Glomerular endothelial cell (primary cell): ENCODE results near the gene OMD. TPM values are rescaled to one million over a fixed set of nuclear protein-coding genes. Genes with fewer than 3 reads are reported as not detected.
"Not testable (repeated sequence)": the region's sequence is repeated elsewhere in the genome, so short reads cannot be mapped to it uniquely, and the experiment has no call there.

Source experiments
- DNase-seq: peaks from one replicate; pipeline ENCODE4 v3.0.0-alpha.2; 2011; ENCODE audit warnings: low read depth, low spot score; ENCODE audit errors: extremely low read depth
- total RNA-seq: library from RNA; depleted of rRNA; stranded (reverse); fragments of >200 nt; gene quantifications from 2 replicates; pipeline ENCODE4 v1.2.3, GENCODE V29; 2015

OMD gene
- total RNA-seq, 1 donor from 2014 or later = not detected

DNA sequence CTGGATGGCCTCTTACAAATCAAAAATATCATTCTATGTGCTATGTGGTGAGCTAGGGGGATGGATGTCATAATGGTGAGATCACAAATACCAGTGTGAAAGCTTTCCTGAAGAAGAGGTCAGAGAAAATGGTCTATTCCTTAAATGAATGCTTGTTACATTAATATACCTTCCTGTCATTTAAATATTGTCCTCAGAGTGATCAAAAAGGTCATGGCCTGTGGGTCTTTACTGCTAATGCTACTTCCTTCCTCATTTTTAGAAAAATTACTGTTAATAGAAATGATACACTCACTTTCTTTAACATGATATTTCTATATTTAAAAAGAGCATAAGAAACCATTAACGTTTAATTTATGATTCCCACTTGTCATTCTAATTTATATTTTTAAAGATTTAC, 9.7 kb downstream of the OMD start:
- DNase-seq = no peak

- DNase-seq = not testable (repeated sequence)
Measured at GRCh38 chr9:92411157-92411556, 13.1 kb downstream of the OMD start.

- DNase-seq = no peak
Measured at GRCh38 chr9:92408747-92409478, 15.4 kb downstream of the OMD start.

DNA sequence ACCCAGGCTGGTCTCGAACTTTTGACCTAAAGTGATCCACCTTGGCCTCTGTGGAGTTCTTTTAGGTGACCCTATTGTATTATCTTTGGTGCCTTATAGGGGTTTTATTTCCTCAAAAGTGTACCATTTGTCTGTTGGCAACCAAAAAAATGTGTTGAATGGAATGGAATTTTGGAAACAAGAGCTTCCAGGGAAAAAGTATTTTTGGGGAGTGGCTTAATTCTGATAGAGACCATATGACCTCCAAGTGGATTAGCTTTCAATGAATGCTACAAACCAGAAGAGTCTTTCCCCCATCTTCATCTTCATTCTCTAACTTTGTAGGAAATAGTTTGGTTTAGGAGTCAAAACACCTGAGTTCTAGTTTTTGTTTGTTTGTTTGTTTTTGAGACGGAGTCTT, 16.5 kb downstream of the OMD start:
- DNase-seq = no peak

DNA sequence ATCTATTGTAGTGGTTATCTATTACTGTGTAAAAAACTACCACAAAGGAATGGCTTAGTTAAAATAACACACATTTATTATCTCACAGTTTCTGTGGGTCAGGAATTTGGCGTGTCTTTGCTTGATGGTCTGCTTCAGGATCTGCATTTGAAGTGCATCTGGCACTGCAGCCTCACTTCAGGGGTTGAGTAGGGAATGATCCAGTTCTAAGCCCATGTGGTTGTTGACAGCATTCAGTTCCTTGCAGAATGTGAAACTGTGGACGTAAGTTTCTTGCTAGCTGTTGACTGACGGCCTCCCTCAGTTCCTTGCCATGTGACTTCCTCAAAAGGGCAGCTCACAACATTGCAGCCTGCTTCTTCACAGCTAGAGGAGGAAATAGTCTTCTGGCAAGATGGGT, 17.8 kb downstream of the OMD start:
- no peak for DNase-seq

DNA sequence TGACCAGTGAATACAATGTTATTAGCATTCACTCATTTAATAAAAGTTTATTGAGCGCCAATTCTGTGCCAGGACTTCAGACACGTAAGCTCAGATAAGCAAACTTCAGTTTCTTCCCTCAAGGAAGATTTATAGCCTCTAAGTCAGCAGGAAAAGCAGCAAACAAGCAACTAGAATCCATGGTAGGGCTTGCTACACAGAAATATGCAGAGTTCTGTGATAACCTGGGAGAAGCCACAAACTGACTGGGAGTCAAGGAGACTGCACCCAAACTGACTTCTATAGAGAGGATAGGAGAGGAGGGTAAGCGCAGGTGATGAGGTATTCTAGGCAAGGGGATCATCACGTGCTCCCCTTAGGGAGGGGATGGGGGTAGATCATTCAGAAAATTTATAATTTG, 18.5 kb downstream of the OMD start:
- DNase-seq = no peak

- DNase-seq = no peak
Measured at GRCh38 chr9:92404042-92404836, 20.0 kb downstream of the OMD start, which contains the start of gene OGN. Gene OGN (minus strand): TSS chr9:92404578. CDS start chr9:92403407, 1,171 bp downstream.

DNA sequence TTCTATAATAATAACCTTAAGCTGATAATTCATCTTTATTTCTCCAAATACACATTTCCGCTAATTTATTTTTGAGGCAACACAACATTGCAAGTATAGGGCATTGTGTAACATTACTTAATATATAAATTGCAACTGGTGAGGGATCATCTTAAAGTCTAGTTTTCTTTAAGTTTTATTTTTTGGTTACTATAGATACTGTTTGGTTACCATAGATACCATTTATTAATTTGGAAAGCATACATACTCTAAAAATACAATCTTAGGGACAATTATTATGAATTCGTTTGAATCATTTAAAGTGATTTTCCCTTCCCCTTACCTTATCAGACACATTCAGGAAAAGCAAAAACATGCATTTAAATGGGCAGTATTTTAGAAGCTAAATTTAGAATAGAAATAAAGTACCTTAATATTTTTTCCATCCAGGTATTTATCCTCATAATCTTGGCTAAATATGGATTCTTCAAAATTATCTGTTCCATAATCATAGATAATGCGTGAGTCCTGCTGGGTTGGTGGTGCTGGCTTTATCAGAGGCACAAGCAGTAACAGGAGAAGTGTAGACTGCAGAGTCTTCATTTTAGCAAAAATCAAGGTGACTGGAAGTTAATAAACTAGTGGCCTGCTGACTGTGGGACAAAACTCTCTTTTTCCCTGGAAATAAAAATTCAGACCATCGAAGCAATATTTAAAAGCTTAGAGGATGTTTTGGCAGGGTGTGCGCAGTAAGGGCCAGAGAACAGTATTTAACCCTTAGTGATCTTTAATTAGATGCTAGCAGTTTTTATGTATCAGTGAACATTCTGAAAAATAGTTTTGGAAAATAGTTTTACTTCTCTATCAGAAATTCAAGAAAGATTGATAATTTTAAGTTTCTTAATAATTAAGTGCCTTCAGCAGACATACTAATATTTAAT, 21.2 kb downstream of the OMD start:
- no peak for DNase-seq

DNA sequence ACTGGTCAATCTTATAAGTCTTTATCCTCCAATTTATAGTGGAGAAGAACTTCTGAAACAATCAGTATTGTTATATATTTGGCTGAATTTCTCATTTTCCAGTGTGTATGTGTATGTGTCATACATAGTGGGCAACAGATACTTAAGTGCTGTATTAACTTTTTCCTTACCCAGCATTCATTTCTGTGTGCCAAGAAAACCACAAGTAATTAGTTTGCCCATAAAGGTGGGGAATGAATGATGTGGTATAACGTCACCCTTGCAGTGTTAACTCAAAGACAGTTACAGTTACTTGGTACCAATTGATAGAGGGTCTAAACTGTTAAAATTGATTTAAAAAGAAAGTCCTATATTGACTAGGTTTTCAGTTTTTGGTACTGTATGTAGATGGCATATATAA, 21.9 kb downstream of the OMD start:
- no peak for DNase-seq

DNA sequence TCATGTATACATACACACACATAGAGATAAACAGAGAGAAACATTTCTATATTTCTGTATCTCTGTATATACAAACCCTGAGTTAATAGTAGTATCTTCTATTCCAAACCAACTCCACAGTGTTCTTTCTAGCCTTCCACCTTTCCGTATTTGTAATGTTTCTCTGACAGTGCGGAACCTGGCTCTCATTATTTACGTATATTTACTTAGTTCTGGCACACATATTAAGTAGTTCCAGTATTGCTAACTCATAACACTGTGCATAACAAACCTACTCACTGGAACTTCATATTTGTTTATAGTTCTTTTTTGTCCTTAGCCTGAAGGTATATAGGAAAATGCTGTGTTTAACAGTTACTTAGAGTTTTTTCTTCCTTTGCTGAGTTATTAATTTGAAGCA, 26.4 kb downstream of the OMD start:
- no peak for DNase-seq

- DNase-seq = no peak
Measured at GRCh38 chr9:92395617-92396016, 28.7 kb downstream of the OMD start.

GRCh38 chr9:92393686-92394085, 30.6 kb downstream of the OMD start:
- DNase-seq = no peak

GRCh38 chr9:92392690-92393089, 31.6 kb downstream of the OMD start:
- no peak for DNase-seq

- no peak for DNase-seq
Measured at GRCh38 chr9:92385953-92386352, 38.3 kb downstream of the OMD start.

- DNase-seq = no peak
Measured at GRCh38 chr9:92385477-92385876, 38.8 kb downstream of the OMD start.

GRCh38 chr9:92385001-92385400, 39.3 kb downstream of the OMD start:
- no peak for DNase-seq

DNA sequence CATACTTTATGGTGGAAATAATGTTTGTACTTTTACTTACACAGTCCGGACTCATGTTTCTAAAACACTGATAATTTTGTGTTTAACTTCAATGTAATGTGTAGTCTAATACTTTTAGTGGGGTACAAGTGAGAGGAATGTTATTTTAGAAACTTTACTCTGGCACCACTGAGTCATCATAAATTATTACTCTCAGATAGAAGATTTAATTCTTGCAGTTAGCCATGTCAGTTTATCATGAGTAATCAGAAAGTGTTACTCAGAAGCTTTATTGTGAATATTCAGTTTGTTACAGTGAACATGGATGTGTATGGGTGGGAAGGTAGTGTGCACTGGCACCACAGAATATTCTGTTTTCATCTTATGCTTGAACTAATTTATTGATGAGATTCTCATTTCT, 39.9 kb downstream of the OMD start:
- DNase-seq = no peak

DNA sequence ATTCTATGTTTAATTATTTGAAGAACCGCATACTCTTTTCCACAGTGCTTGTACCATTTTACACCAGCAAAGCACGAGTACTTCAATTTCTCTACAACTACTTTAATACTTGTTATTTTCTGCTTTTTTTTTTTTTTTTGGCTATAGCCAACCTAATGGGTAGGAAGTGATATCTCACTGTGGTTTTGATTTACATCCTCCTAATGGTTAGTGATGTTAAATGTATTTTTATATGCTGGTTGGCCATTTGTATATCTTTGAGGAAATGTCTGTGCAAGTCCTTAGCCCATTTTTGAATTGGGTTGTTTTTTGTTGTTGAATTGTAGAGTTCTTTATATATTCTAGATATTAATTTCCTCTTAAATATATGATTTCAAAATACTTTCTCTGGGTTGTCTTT, 42.5 kb downstream of the OMD start:
- no peak for DNase-seq

DNA sequence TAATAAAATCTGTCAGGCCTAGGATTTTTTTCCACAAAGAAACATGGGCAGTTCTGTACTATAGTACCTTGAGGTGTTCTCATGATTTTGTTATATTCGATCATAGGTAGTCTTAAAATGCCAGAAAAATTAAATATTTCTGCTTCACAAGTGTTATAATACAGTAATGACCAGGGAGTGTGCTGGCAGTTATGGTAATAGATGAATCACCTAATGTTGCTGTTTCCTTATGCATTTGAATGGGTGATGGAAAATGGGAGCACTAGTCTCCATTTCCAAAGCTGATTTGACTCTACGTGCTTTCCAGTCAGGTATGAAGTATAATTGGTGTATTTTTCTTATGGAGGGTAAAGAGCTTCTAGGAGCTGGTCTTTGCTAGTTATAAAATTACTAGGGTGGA, 43.7 kb downstream of the OMD start:
- DNase-seq = no peak

GRCh38 chr9:92378865-92379560, 45.3 kb downstream of the OMD start:
- no peak for DNase-seq

DNA sequence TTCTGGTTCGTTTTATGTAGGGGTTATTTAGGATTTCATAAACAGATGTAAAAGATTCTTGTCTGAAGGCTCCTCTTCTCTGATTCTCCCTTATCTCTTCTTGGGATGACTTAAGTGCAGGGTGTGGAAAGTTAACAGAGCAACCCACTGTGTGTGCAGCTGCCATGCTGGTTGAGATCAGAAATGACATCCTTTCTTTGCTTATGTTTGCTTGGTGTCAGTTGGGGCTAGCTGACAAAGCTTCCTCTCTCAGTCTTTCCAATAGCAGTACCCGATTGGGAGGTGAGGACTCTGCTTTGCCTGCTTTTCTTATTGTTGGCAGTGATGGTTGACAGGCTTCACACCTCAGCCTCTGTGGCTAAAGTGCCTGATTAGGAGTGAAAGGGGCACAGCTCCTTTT, 46.4 kb downstream of the OMD start:
- no peak for DNase-seq
